IPS-18c (cell line): ENCODE measurements around the gene TMEM150A.
A peak's percentile ranks its signal among the peaks of the same experiment; 100 is the strongest.

Experiments
- H3K4me3 ChIP-seq: 2 replicates; pipeline ENCODE4 v1.7.0; 2013; ENCODE audit warnings: low read depth, mild to moderate bottlenecking, low read length, moderate library complexity; ENCODE audit not compliant: insufficient read depth
- H3K9me3 ChIP-seq: one replicate; pipeline ENCODE4 v1.6.1; 2013; ENCODE audit warnings: mild to moderate bottlenecking, low read length, moderate library complexity; ENCODE audit not compliant: control insufficient read depth, insufficient read depth

Gene TMEM150A

GRCh38 chr2:85584857-85585780 lies 17.4 kb downstream of the TMEM150A start:
- Histone ChIP-seq H3K4me3 (peak overlapping the region; percentile 40; the same call in 1 of the 2 replicates), H3K9me3 (no peaks in the 10 kb centered on the region)

- Histone ChIP-seq H3K9me3 (no peaks in the 10 kb centered on the region), H3K4me3 (peak within 1 kb of the TSS; percentile 40; the same call in 1 of the 2 replicates)
Measured at GRCh38 chr2:85584354-85584856, 18.1 kb downstream of the TMEM150A start, which contains the start of gene VAMP5. TSS of gene VAMP5 (plus strand) at chr2:85584431. CDS start at chr2:85584491, 60 bp downstream.

GRCh38 chr2:85583667-85584353 lies 18.7 kb downstream of the TMEM150A start:
- Histone ChIP-seq H3K9me3 (no peaks in the 10 kb centered on the region), H3K4me3 (peak overlapping the region; percentile 40; the same call in 1 of the 2 replicates)

- Histone ChIP-seq H3K4me3 (no peak overlapping the region), H3K9me3 (no peaks in the 10 kb centered on the region)
Measured at GRCh38 chr2:85582492-85582891, 20.0 kb downstream of the TMEM150A start.

GRCh38 chr2:85580206-85580605 lies 22.3 kb downstream of the TMEM150A start:
- Histone ChIP-seq H3K4me3 (no peak overlapping the region), H3K9me3 (no peaks in the 10 kb centered on the region)

GRCh38 chr2:85579266-85579935 lies 23.1 kb downstream of the TMEM150A start:
- Histone ChIP-seq H3K9me3 (no peaks in the 10 kb centered on the region), H3K4me3 (no peak overlapping the region)

GRCh38 chr2:85578243-85579180 lies 24.0 kb downstream of the TMEM150A start:
- Histone ChIP-seq H3K4me3 (no peak overlapping the region), H3K9me3 (no peaks in the 10 kb centered on the region)

GRCh38 chr2:85577386-85578242 lies 24.9 kb downstream of the TMEM150A start, which contains the start of gene VAMP8:
TSS of gene VAMP8 (plus strand) at chr2:85577586. CDS start at chr2:85577647, 61 bp downstream.
- Histone ChIP-seq H3K4me3 (peak within 1 kb of the TSS; percentile 43), H3K9me3 (no peaks in the 10 kb centered on the region)

- no peak overlapping the region for H3K4me3 ChIP-seq
- no peaks in the 10 kb centered on the region for H3K9me3 ChIP-seq
Measured at GRCh38 chr2:85577063-85577385, 25.5 kb downstream of the TMEM150A start.

- Histone ChIP-seq H3K9me3 (no peaks in the 10 kb centered on the region), H3K4me3 (no peak overlapping the region)
Measured at GRCh38 chr2:85575739-85576138, 26.8 kb downstream of the TMEM150A start.

GRCh38 chr2:85566265-85566664 lies 36.2 kb downstream of the TMEM150A start:
- Histone ChIP-seq H3K9me3 (no peaks in the 10 kb centered on the region), H3K4me3 (no peak overlapping the region)

- H3K4me3 ChIP-seq, result no peak overlapping the region
- H3K9me3 ChIP-seq, result no peaks in the 10 kb centered on the region
Measured at GRCh38 chr2:85564144-85564563, 38.3 kb downstream of the TMEM150A start.

- peak within 1 kb of the TSS; percentile 82 for H3K4me3 ChIP-seq
Measured at GRCh38 chr2:85561280-85562212, 41.0 kb downstream of the TMEM150A start, which contains the start of gene GGCX. TSS of gene GGCX (minus strand) at chr2:85561493. CDS start at chr2:85561428, 65 bp downstream.

GRCh38 chr2:85560812-85561279 lies 41.7 kb downstream of the TMEM150A start:
- Histone ChIP-seq H3K4me3 (peak overlapping the region; percentile 82), H3K9me3 (no peaks in the 10 kb centered on the region)

More at GRCh38 chr2:85561280-85562212, 41.0 kb downstream of the TMEM150A start, which contains the start of gene GGCX:
- no peaks in the 10 kb centered on the region for H3K9me3 ChIP-seq
